CD1c-positive myeloid dendritic cell (primary cell): ENCODE results near the gene DNTTIP2.
A peak's percentile ranks its signal among the peaks of the same experiment; 100 is the strongest.
"Not testable (repeated sequence)": the region's sequence is repeated elsewhere in the genome, so short reads cannot be mapped to it uniquely, and the experiment has no call there.

Experiments
- DNase-seq: peaks from one replicate; pipeline ENCODE4 v3.0.0-alpha.2; 2016; ENCODE audit errors: extremely low spot score

DNTTIP2 gene, protein sequence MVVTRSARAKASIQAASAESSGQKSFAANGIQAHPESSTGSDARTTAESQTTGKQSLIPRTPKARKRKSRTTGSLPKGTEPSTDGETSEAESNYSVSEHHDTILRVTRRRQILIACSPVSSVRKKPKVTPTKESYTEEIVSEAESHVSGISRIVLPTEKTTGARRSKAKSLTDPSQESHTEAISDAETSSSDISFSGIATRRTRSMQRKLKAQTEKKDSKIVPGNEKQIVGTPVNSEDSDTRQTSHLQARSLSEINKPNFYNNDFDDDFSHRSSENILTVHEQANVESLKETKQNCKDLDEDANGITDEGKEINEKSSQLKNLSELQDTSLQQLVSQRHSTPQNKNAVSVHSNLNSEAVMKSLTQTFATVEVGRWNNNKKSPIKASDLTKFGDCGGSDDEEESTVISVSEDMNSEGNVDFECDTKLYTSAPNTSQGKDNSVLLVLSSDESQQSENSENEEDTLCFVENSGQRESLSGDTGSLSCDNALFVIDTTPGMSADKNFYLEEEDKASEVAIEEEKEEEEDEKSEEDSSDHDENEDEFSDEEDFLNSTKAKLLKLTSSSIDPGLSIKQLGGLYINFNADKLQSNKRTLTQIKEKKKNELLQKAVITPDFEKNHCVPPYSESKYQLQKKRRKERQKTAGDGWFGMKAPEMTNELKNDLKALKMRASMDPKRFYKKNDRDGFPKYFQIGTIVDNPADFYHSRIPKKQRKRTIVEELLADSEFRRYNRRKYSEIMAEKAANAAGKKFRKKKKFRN

DNA sequence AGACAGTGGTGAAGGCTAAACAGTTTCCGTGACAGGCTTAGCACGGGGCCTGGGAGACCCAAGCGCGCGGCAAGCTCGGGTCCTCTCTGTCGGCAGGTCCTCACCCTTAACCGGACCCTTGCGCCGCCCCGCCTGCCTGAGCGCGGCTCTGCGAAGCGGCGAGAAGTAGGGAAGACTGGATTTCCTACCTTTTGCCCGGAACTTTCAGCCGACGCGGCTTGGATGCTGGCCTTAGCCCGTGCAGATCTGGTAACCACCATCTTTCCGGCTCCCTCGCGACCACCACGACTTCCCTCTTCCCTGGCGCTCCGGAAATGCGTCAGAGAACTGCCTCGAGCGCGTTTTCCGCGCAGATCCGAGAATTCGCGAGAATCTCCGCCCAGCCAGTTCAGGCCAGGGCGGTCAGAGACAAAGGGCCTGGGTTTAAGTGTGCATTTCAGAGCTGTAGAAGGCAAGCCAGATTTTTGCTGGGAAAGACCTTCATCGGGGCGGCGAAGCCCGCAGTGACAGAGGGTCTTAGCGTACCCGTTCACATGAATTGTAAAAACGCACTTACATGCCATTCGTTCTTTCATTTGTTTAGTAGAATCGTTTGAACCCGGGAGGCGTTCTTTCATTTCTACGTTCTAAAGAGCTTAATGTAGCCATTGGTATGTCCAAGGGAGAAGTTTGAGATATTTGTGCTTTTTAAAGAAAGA is at the start of gene DNTTIP2:
DNTTIP2 (minus strand) TSS at position 318 of the 698 bp plus-strand sequence; CDS start at position 260, 58 bp downstream.
- peak; percentile 96 for DNase-seq

DNA sequence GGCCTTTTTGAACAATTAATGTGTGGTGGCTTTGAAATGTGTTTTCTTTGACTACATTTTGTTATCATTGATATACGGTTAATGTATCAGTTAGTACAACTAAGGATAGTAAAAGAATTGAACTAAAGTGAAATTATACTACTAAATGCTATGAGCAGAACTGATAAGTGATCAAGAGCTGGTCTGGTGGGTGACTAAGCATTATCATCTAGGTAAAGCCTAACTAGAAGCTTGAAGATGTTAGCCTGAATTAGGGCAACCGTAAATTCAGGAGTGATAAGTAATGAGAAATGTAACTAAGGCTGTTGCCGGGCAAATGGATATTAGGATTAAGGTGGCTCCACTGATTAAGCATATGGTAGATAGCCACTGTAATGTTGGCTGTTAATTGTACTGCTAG is 46.2 kb upstream of the DNTTIP2 start:
- no peak for DNase-seq

- no peak for DNase-seq
Observed at GRCh38 chr1:93919780-93920179, 40.8 kb upstream of the DNTTIP2 start.

GRCh38 chr1:93917302-93917701 is 38.3 kb upstream of the DNTTIP2 start:
- DNase-seq, result no peak

DNA sequence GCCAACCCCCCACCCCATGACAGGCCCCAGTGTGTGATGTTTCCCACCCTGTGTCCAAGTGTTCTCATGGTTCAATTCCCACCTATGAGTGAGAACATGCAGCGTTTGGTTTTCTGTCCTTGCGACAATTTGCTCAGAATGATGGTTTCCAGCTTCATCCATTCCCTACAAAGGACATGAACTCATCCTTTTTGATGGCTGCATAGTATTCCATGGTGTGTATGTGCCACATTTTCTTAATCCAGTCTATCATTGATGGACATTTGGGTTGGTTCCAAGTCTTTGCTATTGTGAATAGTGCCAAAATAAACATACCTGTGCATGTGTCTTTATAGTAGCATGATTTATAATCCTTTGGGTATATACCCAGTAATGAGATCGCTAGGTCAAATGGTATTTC is 31.9 kb upstream of the DNTTIP2 start:
- not testable (repeated sequence) for DNase-seq

DNA sequence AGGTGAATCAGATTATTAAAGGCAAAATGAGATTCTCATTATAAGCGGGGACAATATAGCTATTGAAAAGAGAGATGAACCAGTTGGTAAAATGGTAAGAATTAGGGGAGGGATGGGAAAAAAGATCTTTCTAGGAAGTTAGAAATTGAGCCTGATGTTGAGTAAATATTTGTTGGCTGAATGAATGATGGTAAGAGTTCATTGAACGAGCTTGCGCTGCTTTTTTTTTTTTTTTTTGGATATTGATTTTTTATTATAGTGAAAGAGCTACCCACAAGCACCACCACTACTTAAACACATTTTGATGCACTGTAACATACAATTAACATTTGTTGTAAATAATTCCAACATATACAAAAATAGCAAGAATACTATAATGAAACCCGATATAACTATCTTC is 31.3 kb upstream of the DNTTIP2 start:
- no peak for DNase-seq

DNA sequence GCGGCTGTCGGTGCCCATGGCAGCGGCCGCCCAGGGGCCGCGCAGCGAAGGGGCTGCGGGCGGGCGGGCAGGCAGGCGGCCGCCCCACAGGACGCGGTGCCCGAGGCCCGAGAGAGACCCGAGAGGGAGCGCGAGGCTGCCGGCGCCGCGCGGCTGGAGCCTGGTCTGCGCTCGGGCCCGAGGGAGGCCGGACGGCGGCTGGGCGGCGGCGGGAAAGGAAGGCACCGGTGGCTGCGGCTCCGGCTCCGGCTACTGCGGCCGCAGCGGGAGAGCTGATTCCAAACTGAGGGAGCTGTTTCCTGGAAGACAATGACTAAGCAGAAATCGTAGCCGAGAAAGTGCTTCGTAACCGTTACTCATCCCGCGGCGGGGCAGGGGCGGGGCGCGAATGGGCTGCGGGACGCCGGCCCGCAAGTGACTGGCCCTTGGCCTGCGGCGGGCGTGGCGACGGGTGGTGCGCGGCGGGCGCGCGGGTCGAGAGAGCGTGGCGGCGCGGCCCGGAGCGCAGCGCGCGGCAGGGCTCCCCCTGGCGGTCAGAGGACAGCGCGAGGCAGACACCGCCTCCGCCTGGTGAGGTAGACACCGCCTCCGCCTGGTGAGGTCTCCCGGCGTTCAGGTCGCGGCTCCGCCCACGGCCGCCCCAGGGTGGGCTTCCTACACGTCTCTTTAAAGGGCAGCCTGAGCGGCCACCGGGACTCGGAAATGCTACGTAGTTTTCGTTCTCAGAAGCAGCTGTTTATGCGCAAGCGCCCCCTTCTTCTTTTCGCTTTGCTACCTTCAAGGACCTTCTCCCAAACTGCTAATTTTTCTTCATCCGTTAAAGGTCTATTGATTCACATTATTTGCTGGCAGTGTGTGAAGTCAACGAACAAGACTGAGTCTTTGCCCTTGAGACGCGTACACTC is 30.4 kb upstream of the DNTTIP2 start, which contains the start of gene GCLM:
GCLM (minus strand) TSS at position 285 of the 905 bp plus-strand sequence; CDS start at position 18, 267 bp downstream.
- peak; percentile 96 for DNase-seq

DNA sequence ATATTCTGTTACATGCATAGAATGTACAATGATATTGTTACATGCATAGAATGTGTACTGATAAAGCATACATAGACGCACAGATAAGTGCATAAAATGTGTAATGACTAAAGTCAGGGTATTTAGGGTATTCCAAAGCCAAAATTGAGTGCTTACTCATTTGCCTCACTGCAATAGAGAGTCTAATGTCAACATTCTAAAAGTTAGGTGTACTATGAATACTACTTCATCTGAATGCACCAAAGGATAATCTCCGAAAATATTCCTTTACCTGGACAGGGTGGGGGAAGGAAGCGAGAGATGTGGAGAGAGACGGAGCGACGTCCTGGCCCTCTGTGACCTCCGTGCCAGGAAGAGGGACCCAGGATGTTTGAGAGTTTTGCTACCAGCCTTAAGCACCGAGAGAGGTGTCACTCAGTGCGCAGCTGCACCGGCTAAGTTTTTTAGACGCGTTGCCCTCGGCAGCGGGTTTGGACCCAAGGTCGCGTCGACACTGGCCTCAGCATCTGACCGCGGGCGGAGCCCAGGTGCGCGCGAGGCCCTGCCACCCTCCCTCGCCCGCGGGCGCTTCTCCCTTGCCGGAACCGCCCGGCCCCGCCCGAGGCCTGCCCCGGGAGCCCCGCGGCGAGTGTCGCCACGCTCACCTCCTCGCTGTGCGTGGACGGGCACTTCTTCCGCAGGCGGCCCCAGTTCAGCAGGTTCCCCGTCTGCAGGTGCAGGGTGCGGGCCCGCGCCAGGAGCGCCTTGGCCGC is 29.6 kb upstream of the DNTTIP2 start:
- DNase-seq, result peak; percentile 35

GRCh38 chr1:93907718-93908117 is 28.7 kb upstream of the DNTTIP2 start:
- no peak for DNase-seq

GRCh38 chr1:93906480-93906879 is 27.5 kb upstream of the DNTTIP2 start:
- no peak for DNase-seq

DNA sequence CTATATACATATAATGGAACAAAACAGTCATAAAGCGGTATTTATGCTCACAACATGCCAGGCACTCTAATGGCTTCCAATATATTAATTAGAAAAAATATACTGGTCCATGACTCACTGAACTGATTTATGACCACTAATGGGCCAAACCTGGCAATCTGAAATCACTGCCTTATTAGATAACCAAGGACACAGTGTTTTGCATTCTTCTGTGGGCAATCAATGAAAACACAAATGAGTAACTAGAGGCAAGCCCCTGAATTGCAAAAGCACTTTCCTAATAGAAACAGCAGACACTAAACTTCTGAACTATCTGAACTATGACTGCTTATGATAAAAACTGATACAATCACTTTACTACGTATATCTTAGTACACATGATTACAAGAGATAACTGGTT is 26.7 kb upstream of the DNTTIP2 start:
- no peak for DNase-seq

GRCh38 chr1:93905051-93905450 is 26.0 kb upstream of the DNTTIP2 start:
- DNase-seq, result no peak

DNA sequence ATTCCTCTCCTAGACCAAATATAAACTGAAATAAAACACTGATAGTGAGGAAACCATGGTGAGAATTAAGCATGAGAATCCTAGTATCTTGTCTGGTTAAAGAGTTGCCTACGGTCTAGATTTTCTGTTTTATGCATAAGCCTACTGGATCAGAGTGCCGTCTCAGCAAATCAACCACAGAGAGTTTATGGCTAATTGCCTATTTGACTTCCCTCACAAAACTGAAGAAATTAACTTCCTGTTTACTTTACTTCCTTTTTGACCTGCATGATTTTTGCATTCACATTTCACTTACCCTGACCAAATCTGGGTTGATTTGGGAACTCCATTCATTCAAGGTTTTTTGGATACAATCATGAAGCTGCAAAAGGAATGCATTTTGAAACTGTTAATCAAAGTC is 25.2 kb upstream of the DNTTIP2 start:
- peak; percentile 70 for DNase-seq

DNA sequence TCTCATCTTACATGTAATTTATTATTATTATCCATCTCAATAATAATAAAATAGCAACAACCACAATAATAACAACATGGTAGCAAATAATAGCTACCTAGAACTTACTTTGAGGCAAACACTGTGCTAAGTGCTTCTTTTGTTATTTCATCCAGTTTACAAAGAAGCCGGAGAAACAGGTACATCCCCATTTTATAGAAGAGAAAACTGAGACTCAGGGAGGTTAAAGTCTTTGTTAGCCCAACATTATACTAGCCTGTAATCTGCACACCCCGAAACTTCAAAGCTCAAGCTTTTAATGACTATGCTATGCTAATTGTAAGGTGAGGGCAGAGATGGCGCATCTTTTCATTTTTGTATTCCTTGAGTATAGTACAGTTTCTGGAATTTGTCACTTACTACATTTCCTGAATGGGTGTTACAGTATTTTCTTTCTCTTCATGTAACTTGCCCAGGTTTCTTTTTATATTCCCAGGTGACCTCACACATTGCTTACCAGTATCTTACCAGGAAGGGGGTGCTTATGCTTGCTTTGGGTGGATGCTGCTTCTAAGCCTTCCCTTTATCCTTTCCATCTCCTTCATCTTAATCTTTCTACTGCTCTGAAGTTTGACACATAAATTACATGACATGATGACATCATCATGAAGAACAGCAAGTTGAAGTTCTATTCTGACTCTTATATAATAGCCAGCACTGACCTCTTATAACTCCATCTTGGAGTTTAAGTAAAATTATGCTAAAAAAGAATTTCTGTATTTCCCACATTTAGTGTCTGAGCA is 21.9 kb upstream of the DNTTIP2 start:
- no peak for DNase-seq

DNA sequence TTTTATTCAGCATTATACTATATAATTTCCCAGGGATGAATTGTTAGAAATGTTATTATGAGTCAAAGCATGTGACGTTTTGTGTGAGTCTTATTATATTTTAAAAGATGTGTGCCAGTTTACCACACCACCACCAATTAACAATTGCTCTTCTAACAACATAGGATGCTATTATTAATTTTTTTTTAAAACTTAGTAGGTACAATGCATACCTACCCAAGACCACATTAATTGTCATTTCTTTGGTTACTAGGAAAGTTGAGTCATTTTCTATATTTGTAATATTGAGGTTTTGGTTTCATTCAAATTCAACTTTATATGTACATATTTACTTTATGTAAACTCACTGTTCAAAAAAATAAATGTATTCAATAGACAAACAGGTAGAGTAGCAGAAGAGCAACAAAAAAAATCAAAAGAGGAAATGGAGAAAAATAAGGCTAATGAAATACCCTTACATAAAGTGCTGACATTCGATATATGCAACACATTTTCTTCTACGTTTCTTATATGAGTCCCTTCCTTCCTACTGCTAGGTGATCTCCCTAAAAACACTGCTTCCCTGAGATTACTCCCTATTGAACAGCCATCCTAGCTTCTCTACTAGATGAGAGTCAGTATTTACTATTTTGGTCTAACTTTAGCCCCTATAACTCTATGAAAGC is 20.7 kb upstream of the DNTTIP2 start:
- no peak for DNase-seq

- DNase-seq, result no peak
Observed at GRCh38 chr1:93888900-93889299, 9.9 kb upstream of the DNTTIP2 start.

- no peak for DNase-seq
Observed at GRCh38 chr1:93882269-93882668, 3.3 kb upstream of the DNTTIP2 start.

DNA sequence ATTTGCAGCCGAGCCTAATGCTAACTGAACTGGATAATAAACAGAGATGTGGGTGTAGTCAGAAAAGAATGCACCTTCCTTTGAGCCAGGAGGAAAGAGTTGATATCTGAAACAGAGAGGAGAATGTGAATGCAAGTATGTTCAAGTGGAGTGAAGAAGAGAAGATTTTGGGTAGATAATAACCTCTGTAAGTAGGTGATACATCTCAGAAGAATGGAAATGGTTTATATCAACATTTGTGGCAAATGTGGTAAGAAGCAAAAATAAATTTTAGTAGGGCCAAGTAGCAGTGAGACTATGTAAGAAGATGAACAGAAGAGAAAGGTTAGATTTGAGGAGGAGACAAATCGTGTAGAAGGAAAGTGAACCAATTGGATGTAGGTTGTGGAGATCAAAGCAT is 1.7 kb upstream of the DNTTIP2 start:
- no peak for DNase-seq

DNA sequence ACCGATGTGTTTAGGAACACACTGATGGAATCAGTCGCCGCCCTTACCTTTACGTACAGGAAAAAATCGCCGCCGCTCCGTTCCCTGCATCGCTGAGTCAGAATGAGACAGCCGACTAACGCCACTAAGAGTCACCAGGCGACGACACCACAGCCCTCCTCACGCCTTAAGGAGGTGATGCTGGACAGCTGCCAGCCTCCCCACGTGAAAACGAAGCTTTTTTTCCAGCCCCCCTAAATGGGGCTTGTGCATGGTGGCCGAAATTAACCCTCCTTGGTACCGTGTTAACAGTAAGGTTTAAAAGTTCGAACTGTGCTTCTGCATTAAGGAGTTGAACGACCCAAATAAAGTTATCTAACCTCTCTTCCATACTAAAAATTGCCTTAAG is 511 bp downstream of the DNTTIP2 start:
- peak; percentile 87 for DNase-seq
